ENCODE measurements around the gene STK38L. TPM values are rescaled to one million over a fixed set of nuclear protein-coding genes. Genes with fewer than 3 reads are reported as not detected.

Gene STK38L
- total RNA-seq, 1 experiment from 2014 or later = 25.2 TPM

DNA sequence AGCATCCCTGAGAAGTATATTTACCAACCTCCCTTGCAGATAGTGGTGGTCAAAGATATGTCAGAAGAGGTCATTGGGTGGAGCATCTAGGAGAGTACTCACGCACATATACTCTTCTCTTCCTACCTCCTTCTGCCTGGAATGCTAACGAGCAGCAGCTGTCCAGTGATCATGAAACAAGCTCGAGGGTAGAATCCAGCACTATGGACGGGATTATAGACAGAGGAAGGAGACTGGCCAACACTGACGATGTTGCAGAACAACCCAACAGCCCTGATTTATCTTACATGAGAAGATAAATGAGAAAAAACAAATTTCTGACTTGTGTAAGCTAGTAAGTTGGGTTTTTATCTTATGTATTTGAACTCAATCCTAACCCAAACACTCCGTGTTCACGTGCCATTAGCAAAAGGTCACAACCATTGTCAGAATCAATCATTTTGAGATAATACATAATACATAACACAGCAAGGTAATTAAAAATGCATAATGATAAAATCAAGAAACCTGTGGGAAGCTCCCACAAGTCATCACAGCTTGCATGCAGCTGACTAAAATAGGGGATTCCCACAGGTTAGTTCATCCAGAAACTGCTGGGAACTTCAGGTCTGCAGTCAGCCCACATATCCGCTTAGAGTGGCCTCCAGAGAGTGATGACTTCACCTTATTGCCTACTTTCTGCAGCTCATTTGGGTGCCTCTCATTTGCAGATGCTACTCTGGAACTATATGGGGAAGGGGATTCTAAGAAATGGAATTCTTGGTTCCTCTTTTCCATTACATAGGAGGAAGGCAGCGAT, 36.3 kb upstream of the STK38L start:
- H3K4me3 ChIP-seq (ENCODE audit: low read depth in 2 of 2, low read length in 2 of 2) = no peak overlapping the region
- ATAC-seq (no peak), DNase-seq (ENCODE audit: low read depth, low spot score) (no peak)
- no peaks in the 10 kb centered on the region for H3K4me1 ChIP-seq (ENCODE audit: control insufficient read depth, insufficient read depth, low read length)
- intact Hi-C loops (cut with micrococcal nuclease; ENCODE audit: unreplicated experiment) (no loop called here), in situ Hi-C loops (cut with HindIII; ENCODE audit: low pct_unique_long_range_greater_than_20kb, low sequenced_read_pairs) (no loop called here)
- no peaks in the 10 kb centered on the region for H3K27me3 ChIP-seq (ENCODE audit: control insufficient read depth, insufficient read depth, low read length)
- TF ChIP-seq, protein P1, sequence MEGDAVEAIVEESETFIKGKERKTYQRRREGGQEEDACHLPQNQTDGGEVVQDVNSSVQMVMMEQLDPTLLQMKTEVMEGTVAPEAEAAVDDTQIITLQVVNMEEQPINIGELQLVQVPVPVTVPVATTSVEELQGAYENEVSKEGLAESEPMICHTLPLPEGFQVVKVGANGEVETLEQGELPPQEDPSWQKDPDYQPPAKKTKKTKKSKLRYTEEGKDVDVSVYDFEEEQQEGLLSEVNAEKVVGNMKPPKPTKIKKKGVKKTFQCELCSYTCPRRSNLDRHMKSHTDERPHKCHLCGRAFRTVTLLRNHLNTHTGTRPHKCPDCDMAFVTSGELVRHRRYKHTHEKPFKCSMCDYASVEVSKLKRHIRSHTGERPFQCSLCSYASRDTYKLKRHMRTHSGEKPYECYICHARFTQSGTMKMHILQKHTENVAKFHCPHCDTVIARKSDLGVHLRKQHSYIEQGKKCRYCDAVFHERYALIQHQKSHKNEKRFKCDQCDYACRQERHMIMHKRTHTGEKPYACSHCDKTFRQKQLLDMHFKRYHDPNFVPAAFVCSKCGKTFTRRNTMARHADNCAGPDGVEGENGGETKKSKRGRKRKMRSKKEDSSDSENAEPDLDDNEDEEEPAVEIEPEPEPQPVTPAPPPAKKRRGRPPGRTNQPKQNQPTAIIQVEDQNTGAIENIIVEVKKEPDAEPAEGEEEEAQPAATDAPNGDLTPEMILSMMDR (IDR thresholded peaks at IDR 0.05) = no peak
- TF ChIP-seq SIN3A (IDR thresholded peaks at IDR 0.05; ENCODE audit: borderline replicate concordance, insufficient read depth, low read depth, low read length) = no peak
- no peak for TF ChIP-seq TCF7L2 (IDR thresholded peaks at IDR 0.05; ENCODE audit: low read depth, low read length)
- POLR2A ChIA-PET = no interaction called here
- BruUV-seq (replicated peaks) = no TSS peak
- no peak overlapping the region for H3K27ac ChIP-seq (ENCODE audit: low read length)
- H3K9me3 ChIP-seq (ENCODE audit: control insufficient read depth, insufficient read depth, low read depth, low read length) = no peaks in the 10 kb centered on the region
- CTCF ChIA-PET = no interaction called here
- H3K36me3 ChIP-seq (ENCODE audit: control insufficient read depth, insufficient read depth, low read length) = no peaks in the 10 kb centered on the region

DNA sequence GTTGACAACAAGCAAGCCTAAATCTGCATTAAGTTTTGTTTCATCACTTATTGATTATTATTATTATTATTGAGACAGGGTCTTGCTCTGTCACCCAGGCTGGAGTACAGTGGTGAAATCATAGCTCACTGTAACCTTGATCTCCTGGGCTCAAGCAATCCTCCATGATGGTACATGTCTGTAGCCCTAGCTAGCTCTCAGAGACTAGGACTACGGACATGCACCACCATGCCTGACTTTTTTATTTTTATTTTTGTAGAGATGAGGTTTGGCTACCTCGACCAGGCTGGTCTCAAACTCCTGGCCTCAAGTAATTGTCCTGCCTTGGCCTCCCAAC, 35.7 kb upstream of the STK38L start:
- intact Hi-C loops (cut with micrococcal nuclease; ENCODE audit: unreplicated experiment) = no loop called here
- Histone ChIP-seq H3K36me3 (ENCODE audit: control insufficient read depth, insufficient read depth, low read length) (no peaks in the 10 kb centered on the region), H3K4me1 (ENCODE audit: control insufficient read depth, insufficient read depth, low read length) (no peaks in the 10 kb centered on the region), H3K27me3 (ENCODE audit: control insufficient read depth, insufficient read depth, low read length) (no peaks in the 10 kb centered on the region), H3K4me3 (ENCODE audit: low read depth in 2 of 2, low read length in 2 of 2) (no peak overlapping the region), H3K27ac (ENCODE audit: low read length) (no peak overlapping the region), H3K9me3 (ENCODE audit: control insufficient read depth, insufficient read depth, low read depth, low read length) (no peaks in the 10 kb centered on the region)
- DNase-seq (ENCODE audit: low read depth, low spot score) = no peak
- TF ChIP-seq SIN3A (IDR thresholded peaks at IDR 0.05; ENCODE audit: borderline replicate concordance, insufficient read depth, low read depth, low read length) (no peak), TCF7L2 (IDR thresholded peaks at IDR 0.05; ENCODE audit: low read depth, low read length) (no peak), POLR2AphosphoS5 (IDR thresholded peaks at IDR 0.05; ENCODE audit: low read depth, low read length) (no peak)
- TF ChIP-seq, protein P2, sequence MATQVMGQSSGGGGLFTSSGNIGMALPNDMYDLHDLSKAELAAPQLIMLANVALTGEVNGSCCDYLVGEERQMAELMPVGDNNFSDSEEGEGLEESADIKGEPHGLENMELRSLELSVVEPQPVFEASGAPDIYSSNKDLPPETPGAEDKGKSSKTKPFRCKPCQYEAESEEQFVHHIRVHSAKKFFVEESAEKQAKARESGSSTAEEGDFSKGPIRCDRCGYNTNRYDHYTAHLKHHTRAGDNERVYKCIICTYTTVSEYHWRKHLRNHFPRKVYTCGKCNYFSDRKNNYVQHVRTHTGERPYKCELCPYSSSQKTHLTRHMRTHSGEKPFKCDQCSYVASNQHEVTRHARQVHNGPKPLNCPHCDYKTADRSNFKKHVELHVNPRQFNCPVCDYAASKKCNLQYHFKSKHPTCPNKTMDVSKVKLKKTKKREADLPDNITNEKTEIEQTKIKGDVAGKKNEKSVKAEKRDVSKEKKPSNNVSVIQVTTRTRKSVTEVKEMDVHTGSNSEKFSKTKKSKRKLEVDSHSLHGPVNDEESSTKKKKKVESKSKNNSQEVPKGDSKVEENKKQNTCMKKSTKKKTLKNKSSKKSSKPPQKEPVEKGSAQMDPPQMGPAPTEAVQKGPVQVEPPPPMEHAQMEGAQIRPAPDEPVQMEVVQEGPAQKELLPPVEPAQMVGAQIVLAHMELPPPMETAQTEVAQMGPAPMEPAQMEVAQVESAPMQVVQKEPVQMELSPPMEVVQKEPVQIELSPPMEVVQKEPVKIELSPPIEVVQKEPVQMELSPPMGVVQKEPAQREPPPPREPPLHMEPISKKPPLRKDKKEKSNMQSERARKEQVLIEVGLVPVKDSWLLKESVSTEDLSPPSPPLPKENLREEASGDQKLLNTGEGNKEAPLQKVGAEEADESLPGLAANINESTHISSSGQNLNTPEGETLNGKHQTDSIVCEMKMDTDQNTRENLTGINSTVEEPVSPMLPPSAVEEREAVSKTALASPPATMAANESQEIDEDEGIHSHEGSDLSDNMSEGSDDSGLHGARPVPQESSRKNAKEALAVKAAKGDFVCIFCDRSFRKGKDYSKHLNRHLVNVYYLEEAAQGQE (IDR thresholded peaks at IDR 0.05; ENCODE audit: insufficient read depth in 1 of 2, low read depth in 2 of 2, low read length in 1 of 2) = no peak
- TF ChIP-seq, protein P1 (IDR thresholded peaks at IDR 0.05) = no peak
- CTCF ChIA-PET = no interaction called here
- no TSS peak for BruUV-seq (replicated peaks)
- POLR2A ChIA-PET = no interaction called here
- in situ Hi-C loops (cut with HindIII; ENCODE audit: low pct_unique_long_range_greater_than_20kb, low sequenced_read_pairs) = no loop called here
- no peak for ATAC-seq
